BE2C (cell line): ENCODE results near the gene PSMD5.

Experiments
- DNase-seq: peaks from one replicate; pipeline ENCODE4 v3.0.0-alpha.2; 2020
- H3K27me3 ChIP-seq: fragments of 250-450 bp; sonication (Bioruptor Pico); 2 replicates; pipeline ENCODE4 v1.5.1; 2020; ENCODE audit warnings: mild to moderate bottlenecking
- H3K36me3 ChIP-seq: fragments of 250-450 bp; sonication (Bioruptor Pico); 2 replicates; pipeline ENCODE4 v1.5.1; 2020; ENCODE audit warnings: mild to moderate bottlenecking
- H3K4me1 ChIP-seq: fragments of 250-450 bp; sonication (Bioruptor Pico); 2 replicates; pipeline ENCODE4 v1.5.1; 2020
- H3K4me3 ChIP-seq: 2 replicates; pipeline ENCODE4 v1.5.1; 2011; ENCODE audit warnings: low read depth, low read length
- H3K9me3 ChIP-seq: fragments of 250-450 bp; sonication (Bioruptor Pico); 2 replicates; pipeline ENCODE4 v1.5.1; 2020
- TF ChIP-seq, protein P1 (sequence below): IDR thresholded peaks from 2 replicates; pipeline ENCODE4 v1.5.1; 2012; ENCODE audit warnings: mild to moderate bottlenecking, low read depth, low read length

PSMD5 gene

GRCh38 chr9:120875643-120875953, 32.9 kb upstream of the PSMD5 start:
- DNase-seq = no peak
- TF ChIP-seq, protein P1, sequence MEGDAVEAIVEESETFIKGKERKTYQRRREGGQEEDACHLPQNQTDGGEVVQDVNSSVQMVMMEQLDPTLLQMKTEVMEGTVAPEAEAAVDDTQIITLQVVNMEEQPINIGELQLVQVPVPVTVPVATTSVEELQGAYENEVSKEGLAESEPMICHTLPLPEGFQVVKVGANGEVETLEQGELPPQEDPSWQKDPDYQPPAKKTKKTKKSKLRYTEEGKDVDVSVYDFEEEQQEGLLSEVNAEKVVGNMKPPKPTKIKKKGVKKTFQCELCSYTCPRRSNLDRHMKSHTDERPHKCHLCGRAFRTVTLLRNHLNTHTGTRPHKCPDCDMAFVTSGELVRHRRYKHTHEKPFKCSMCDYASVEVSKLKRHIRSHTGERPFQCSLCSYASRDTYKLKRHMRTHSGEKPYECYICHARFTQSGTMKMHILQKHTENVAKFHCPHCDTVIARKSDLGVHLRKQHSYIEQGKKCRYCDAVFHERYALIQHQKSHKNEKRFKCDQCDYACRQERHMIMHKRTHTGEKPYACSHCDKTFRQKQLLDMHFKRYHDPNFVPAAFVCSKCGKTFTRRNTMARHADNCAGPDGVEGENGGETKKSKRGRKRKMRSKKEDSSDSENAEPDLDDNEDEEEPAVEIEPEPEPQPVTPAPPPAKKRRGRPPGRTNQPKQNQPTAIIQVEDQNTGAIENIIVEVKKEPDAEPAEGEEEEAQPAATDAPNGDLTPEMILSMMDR = no peak
- peaks cover 25% of the 10 kb centered on the region for H3K36me3 ChIP-seq
- peak overlapping the region; percentile 60 for H3K4me3 ChIP-seq
- H3K9me3 ChIP-seq = no peaks in the 10 kb centered on the region
- H3K4me1 ChIP-seq = peaks cover 8% of the 10 kb centered on the region; the same call in 1 of the 2 replicates
- H3K27me3 ChIP-seq = no peaks in the 10 kb centered on the region

DNA sequence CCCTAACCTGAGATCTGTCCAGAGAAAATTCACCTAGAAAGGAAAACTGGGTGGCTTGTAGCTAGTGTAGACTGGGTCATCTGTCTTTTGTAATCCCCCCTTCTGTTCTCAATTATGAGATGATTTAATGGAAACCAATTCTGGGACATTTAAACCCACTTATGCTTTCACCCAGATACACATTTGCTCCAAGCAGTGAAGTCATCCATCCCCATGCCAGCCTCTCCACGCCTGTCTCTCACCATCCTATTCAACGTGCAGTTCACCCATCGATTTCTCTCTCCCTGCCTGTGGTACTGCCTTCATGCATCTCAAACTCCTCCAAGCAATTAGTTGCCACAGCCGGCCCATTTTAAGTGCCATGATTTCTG, 32.5 kb upstream of the PSMD5 start:
- peaks cover 8% of the 10 kb centered on the region; the same call in 1 of the 2 replicates for H3K4me1 ChIP-seq
- peak overlapping the region; percentile 60 for H3K4me3 ChIP-seq

GRCh38 chr9:120874226-120875194, 31.8 kb upstream of the PSMD5 start:
- H3K4me1 ChIP-seq = peaks cover 8% of the 10 kb centered on the region; the same call in 1 of the 2 replicates
- TF ChIP-seq, protein P1 = no peak
- no peaks in the 10 kb centered on the region for H3K27me3 ChIP-seq
- H3K36me3 ChIP-seq = peaks cover 30% of the 10 kb centered on the region
- no peak overlapping the region for H3K4me3 ChIP-seq
- no peaks in the 10 kb centered on the region for H3K9me3 ChIP-seq
- DNase-seq = no peak

More for the DNA sequence above, 32.5 kb upstream of the PSMD5 start:
- Histone ChIP-seq H3K9me3 (no peaks in the 10 kb centered on the region), H3K27me3 (no peaks in the 10 kb centered on the region), H3K36me3 (peaks cover 25% of the 10 kb centered on the region)
- TF ChIP-seq, protein P1 = no peak
- DNase-seq = no peak

DNA sequence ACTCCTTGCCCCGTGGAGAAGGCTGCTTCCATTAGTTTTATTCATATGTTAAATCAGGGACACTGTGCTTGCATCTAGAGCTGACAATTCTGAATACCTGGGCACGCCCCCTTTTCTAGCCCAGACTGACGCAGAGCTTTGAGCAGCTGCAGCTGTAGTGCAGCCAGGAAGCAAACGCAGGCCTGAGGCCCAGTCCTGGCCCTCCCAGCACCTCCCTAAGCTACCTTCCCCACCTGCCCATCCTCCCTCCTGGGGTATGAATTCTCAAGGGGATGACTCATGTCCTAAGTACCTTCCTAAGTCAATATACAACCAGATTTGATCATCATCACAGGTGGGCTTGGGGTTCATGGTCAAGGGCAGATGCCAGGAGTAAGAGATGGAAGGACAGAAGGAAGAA, 30.8 kb upstream of the PSMD5 start:
- Histone ChIP-seq H3K4me1 (peaks cover 7% of the 10 kb centered on the region; the same call in 1 of the 2 replicates), H3K27me3 (no peaks in the 10 kb centered on the region), H3K4me3 (no peak overlapping the region), H3K9me3 (no peaks in the 10 kb centered on the region), H3K36me3 (peaks cover 30% of the 10 kb centered on the region)
- TF ChIP-seq, protein P1 = no peak
- no peak for DNase-seq

DNA sequence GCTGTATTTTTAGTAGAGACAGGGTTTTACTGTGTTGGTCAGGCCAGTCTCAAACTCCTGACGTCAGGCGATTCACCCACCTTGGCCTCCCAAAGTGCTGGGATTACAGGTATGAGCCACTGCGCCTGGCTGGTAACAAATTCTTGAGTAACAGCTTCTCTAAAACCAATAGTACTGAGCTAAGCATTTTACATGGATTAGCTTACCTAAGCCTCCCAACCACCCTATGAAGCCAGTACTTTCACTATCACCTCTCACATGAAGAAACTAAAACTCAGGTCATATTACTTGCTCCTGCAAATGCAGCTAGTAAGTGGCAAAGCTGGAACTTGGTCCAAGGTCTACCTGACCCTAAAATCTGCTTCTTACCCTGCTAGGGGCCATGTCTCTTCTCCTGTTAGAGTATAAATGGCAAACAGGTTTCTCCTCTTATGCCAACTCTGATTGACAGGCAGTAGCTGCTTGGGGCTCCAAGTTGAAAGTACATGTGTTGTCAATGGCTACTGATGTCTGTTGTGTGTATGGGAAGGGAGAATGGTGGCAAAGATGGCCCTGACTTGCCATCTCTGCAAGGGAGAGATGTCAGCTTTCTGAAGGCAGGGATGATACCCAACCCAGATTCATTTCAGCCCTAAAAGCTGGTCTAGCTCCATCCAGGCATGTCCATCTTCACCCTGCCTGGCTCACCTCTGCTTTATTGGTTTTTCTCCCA, 30.2 kb upstream of the PSMD5 start:
- no peak for DNase-seq
- Histone ChIP-seq H3K36me3 (peaks cover 30% of the 10 kb centered on the region), H3K27me3 (no peaks in the 10 kb centered on the region), H3K9me3 (no peaks in the 10 kb centered on the region), H3K4me1 (peaks cover 7% of the 10 kb centered on the region), H3K4me3 (no peak overlapping the region)
- TF ChIP-seq, protein P1 = no peak
